GM12874 (cell line): ENCODE measurements around the gene OR5J2.

Experiments used
- TF ChIP-seq, protein P1 (sequence below): IDR thresholded peaks from 2 replicates; pipeline ENCODE4 v1.5.1; 2011; ENCODE audit warnings: low read depth, mild to moderate bottlenecking, control low read depth, low read length, moderate library complexity; ENCODE audit not compliant: insufficient read depth

Gene OR5J2

DNA sequence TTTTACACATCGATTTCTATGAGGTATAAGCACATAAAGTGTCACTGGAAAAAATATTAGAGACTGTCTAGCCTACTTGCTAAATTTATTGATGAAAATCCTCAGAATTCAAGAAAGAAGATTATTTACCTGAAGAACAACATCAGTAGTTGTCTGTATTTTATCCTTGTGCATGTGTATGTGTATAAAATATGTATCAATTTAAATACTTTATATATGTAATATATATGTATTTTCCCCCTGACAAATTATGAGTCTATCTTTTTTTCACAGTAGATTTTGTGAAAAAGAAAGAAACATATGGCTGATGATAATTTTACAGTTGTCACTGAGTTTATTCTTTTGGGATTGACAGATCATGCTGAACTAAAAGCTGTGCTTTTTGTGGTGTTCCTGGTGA lies at the start of gene OR5J2:
Gene OR5J2, plus strand, starts transcription at position 301 of the 400 bp plus-strand sequence. Its CDS starts 0 bp downstream, at position 301.
- TF ChIP-seq, protein P1, sequence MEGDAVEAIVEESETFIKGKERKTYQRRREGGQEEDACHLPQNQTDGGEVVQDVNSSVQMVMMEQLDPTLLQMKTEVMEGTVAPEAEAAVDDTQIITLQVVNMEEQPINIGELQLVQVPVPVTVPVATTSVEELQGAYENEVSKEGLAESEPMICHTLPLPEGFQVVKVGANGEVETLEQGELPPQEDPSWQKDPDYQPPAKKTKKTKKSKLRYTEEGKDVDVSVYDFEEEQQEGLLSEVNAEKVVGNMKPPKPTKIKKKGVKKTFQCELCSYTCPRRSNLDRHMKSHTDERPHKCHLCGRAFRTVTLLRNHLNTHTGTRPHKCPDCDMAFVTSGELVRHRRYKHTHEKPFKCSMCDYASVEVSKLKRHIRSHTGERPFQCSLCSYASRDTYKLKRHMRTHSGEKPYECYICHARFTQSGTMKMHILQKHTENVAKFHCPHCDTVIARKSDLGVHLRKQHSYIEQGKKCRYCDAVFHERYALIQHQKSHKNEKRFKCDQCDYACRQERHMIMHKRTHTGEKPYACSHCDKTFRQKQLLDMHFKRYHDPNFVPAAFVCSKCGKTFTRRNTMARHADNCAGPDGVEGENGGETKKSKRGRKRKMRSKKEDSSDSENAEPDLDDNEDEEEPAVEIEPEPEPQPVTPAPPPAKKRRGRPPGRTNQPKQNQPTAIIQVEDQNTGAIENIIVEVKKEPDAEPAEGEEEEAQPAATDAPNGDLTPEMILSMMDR = no peak

DNA sequence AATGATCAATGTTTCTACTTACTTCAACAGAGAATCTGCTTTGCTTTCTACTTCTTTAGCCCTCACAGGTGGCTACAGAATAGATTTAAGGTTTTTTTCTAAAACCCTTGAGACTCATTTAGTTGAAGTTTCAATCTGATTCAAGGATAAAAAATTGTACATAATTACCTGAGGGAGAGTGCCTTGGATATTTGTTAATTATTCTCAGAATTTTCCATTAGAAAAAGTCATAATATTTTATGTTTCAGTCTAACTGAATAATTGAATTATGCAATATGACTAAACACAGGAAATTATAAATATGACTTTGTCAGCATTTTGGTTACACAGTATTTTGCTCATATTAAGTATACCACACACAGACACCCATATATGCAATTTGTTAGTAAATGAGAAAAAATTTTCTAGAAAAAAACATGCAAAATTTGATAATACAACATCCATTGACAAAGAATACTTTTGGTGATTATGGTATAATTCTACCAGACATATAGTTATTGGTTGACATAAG lies 36.2 kb upstream of the OR5J2 start, which contains the start of gene OR8J3:
Gene OR8J3, minus strand, starts transcription at position 51 of the 511 bp plus-strand sequence. CDS start 2,483 bp downstream, outside the sequence.
- TF ChIP-seq, protein P1 = no peak

DNA sequence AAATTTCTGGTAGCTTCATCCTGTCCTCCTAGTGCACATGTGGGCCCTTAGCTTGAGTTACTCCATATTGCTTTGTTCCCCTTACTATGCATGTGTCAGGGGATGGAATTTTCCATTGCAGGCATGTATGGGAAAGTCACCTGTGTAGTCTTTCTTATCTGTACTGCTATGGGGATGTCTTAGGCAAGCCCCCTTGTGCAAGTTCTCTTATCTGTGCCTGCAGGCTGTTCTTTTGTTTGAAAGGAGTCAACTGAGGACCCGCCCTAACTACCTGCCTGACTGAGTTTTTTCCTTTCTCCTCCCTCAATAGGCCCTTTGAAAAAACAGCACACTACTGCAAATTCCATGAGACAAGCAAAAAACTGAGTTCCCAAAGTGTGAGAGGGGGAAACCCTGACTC lies 25.0 kb upstream of the OR5J2 start:
- TF ChIP-seq, protein P1 = no peak

DNA sequence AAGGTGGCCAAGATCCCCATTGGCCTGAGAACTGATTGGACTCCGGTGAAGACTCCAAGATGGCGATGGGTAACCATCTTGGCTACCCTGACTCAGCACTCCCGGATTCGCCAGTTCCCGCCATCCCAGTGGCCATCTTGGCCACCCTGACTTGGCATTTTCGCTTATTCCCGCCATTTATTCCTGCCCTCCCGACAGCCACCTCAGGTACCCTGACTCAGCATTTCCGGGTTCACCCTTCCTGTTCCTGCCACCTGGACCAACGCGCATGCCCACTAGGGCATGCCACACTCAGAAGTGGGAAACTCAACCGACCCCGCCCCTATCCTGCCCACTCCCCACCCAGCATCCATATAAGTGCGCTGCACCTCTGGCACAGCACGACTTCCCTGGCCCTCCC lies 24.1 kb upstream of the OR5J2 start:
- TF ChIP-seq, protein P1 = no peak

DNA sequence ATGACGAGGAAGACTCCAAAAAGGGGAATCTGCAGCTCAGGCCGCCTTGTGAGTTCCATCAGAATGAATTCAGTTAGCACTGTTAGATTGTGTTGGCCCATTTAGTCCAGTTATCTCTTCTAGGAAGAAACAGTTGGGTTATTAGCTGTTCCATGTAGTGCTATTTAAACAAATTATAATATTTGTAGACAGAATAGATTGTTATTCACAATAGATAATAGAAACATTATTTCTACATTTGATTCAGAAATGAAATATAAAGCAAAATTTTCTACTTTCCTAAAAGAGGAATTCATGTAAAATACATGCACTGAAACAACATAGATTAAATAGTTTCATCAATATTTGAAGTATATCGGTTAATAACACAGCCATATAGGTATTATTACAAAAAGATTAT lies 16.2 kb upstream of the OR5J2 start, which contains the start of gene OR8K5:
Gene OR8K5, minus strand, starts transcription at position 101 of the 400 bp plus-strand sequence. Its CDS starts 0 bp downstream, at position 101.
- TF ChIP-seq, protein P1 = no peak

DNA sequence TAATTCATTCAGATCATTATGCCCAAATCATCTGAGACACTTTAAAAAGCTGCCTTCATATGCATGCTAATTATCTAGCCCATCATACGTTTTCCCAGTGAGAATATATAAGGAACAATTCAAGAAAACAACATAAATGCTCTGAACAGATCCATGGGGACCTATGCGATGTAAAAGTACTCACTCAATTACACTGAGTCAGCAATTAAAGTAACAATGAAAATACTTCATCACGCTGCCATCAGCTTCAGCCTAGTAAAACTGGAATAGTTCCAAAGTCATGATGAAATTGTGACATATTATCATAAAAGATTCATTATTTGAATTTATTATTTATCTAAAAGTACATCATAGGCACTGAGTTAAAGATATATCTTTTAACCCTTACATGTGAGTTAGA lies 12.6 kb upstream of the OR5J2 start:
- TF ChIP-seq, protein P1 = no peak

DNA sequence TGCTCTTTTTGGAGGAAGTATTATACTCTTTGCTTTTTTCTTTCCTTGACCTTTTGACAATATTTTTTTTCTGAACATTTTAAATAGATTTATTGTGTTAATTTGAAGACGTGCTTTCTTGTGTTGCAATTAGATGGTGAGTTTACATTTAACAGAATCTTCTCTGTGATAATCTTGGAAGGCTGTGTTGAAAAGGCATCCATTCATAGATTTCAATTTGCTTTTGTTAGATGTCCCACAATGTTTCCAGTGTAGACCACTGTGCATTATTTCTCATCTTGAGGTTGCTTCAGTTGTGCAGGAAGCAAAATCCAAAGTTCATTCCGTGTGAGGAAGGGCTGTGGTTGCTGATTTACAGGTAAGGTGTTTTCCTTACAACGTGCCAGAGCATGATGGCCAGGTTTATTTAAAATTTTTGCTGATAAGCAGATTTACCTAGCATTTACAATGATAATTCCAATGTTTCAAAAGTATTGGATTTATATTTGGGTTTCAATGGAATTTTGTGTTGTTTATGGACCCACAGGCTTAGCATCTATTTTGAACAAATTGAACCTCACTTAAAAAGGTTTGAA lies 4.1 kb upstream of the OR5J2 start:
- TF ChIP-seq, protein P1 = no peak
